ENCODE results near the gene GALNT10.

GALNT10 gene

DNA sequence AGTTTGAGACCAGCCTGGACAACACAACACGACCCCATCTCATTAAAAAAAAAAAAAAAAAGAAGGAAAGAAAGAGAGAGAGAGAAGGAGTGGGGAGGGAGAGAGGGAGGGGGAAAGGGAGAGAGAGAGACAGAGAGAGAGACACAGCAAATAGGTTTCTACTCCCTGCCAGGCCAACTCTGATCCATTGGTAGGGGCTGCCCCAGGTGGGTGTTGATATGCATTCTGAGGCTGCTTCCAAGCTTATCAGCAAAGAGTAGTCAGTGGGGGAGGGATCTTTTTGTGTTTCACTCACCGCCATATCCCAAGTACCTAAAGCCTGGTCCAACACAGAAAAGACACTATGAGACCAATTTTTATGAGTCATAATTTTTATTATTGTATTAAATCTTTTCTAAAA is 198.3 kb downstream of the GALNT10 start:
- DNase-seq, result no peak

DNA sequence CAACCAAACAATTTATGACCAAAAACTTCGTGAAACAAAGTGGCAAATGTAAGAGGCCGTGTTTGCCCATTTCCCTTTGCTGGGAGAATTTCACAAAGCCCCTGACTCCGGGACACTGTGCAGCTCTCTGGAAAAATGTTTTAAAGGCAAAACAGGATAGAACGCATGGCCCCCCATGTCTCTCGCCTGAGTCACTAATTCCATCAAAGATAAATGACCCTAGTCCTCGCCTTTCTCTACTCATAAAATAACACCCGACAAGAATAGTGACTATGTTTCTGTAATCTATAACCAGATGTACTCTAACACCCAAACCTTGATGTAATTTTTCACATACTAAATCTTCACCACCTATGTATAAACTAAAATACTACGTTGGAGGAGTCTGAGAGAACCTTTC is 199.6 kb downstream of the GALNT10 start:
- no peak for DNase-seq

DNA sequence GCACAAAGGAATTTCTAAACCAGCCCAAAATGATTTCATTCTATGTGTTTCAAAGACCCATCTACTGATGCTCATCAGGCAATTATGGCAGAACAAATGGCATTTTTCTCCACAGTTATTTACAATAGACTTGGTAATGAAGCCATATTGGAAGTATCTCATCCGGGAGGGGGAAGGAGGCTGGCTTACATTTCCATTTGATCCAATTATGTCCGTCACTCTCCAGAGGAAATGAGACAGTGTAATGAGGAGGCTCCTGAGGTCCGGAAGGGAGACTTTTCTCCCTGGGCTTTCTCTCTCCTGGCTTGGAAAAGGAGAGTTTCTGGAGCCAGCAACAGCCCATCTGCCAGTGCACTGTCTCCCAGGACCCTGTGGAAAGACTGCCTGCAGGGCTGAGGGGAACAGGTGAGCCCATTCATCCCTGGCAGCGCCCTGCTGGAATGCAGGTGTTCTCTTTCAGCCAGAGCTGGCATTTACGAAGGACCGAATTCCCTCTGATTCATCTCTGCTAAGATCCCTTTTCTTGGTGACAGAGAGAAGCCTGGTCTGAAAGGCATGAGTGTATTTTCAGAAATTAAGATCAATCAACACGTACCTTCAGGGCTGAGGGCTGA is 200.3 kb downstream of the GALNT10 start:
- no peak for DNase-seq

DNA sequence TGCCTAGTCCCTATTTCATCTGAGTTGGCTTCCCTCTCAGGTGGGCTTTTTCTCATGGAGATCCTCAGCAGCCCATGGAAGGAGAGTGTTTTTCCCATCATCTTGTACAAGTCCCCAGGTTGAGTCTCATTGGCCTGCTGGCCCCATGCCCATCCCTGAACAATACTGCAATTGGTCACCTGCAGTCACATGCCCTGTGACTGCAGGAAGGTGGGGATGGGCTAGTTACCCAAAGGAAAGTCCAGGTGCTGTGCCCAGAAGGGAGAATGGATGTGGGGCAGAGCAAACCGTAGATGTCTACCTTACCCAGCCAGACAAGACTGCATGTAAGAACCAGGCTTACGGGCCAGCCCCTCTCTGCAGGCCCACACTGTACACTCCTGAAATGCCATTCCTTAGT is 201.3 kb downstream of the GALNT10 start:
- no peak for DNase-seq

DNA sequence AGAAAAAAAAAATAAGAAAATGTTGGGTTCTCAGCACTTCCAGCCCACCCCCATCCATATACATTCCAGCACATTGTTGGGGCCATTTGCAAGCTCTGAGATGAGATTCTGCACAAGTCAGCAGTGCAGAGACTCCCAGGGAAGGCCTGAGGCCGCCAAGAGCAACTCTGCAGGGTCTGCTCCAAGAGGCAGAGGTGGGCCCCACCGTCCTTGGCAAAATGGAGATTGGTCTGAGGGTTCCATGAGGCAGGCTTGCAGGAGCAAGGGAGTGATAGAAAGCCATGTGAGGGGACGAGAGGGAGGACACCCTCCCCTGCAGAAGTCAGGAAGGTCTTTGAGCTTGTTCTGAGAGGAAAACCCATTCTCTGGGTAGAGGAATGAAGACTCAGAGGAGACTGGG is 203.3 kb downstream of the GALNT10 start:
- DNase-seq, result no peak

DNA sequence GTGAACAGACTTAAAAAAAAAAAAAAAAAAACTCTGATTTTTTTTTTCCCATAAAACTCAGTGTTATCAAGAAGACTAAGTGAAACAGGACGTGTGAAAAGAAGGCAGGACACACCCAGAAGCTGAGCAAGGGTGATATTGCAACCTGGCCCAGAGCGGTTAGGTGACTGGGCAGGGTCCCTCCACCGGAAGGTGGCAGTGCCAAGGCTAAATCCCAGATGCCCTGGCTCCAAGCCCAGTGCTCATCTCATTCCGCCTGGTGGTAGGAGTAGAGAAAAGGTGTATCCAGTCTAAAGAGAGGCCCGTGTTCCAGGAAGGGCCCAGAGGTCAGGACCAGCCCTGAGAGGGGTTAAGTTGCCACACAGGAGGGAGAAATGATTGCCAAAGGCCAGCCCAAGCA is 203.8 kb downstream of the GALNT10 start:
- no peak for DNase-seq

DNA sequence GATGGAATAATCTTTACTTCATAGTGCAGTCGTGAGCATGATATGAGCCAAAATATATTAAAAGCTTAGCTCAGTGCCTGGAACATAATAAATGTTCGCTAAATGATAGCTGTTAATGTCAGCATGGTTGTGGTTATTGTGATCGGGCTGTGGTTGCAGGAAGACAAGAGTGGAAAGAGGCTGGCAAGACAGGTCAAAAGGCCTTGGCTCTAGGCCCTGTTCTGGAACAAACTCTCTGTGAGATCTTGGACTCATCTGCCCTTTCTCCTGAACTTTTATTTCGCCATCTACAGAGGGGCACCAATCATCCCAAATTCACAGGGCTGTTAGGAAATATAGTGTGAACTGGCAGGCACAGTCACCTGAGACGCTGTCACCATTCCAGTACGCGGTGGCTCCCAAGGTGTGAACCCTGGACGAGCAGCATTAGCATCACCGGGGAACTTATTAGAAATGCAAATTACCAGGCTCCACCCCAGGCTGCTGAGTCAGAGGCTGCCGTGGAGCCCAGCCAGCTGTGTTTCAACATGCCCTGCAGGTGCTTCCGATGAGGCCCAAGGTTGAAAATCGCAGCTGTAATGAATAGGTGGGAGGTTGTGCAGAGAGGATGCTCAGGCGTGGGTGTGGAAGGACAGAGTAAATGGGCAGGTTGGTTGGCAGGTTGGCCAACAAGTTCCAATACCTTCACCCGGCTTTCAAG is 205.0 kb downstream of the GALNT10 start:
- no peak for DNase-seq

DNA sequence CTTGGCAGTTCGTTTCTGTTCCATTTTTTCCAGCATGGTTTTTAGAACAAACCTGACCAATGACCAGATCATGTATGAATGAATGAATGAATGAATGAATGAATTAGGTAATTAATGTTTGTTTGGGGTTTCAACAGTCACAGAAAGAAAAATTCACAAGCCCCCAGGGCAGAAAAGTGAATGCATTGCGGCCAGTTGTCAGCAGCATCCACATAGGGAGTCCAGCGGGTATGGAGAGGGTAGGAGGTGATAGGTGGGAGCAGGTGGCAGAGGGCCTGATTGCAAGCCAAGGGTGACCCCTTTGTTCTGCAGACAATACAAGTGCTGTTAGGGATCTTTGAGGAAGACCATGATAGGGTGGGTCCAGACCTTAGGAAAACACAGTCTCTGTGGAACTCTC is 205.6 kb downstream of the GALNT10 start:
- DNase-seq, result no peak

DNA sequence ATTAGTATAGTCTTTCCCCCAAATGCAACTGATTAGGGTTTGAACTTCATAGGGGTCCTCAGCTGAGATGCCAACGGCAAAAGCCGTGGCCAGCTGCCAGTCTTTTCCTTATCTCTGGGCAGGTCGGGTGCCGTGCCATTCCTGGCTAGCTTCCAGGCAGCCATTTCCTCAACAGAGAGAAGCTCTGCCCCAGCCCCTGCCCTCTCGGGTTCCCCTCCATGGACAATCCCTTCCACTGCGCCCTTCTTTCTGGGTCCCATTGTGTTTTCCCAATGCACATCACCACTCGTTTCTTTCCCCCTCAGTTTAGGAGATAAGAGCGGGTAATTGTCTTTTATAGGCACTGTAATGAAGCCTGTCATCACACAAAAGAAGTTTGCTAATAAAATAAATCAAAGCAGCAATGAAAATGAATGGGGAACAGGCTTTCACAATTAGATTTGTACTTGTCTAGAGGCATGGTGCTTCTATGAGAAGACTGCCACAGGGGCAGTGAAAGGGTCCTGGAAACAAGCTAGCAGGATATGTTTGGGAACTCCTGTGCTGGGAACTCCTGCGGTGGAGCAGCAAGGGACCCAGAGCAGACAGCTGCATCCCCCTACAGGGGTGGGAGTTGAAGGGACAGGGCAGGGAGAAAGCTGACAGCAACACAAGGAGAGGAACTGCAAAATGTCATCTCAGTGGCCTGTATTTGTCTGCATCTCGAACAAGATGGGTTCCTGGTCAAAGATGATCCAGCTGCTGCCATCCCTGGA is 207.3 kb downstream of the GALNT10 start:
- no peak for DNase-seq

DNA sequence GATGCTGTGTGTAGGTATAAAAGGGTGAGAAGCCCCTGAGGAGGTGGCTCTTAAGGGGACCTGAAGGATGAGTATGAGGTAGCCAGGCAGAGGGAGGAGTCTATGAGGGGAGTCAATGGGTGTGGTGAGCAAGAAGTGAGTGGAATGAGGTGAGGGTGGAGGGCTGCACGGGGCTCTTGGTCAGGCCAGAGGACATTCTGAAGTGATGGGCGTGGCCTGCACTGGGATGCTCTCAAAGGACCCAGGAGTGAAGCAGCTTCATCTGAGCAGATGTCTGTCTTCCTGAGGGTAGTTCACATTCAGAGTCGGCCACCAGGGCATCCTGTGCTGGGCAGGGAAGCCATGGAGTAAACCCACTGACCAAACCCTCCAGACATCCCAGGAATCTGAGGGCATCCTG is 210.1 kb downstream of the GALNT10 start:
- no peak for DNase-seq

DNA sequence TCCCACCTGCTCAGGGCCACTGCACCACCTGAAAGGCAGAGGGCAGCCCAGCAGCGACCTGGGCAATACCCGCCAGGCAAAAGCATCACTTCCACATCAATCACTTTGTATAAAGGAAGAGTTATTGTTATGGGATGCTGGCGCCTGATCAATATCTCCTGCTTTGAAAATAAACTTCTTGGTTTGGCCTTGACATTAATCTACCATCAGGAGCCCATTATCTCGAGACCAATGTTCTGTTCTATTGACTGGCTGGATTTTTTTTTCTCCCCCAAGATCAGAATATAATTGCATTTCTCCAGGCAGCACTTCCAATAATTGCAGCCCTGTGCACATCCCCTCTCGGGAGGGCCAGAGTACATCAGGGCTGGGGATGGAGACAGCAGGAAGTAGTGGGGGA is 210.8 kb downstream of the GALNT10 start:
- no peak for DNase-seq

DNA sequence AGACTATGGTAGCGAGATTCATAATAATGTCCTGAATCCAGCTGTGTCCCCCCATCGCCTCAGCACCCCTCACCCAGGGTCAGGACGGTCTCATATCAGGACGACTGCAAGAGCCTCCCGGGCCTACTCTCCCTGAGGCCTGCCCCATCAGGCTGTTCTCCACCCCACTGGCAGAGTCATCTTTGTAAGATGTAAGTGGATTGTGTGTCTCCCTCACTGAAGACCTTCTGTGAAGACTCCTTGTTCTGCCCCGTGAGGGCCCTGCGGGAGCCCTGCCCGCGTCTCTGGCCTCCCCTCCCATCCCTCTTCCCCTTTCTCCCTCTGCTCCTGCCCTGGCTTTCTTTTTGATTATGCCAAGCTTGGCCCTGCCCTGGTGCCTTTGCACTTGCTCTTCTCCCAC is 211.4 kb downstream of the GALNT10 start:
- no peak for DNase-seq

DNA sequence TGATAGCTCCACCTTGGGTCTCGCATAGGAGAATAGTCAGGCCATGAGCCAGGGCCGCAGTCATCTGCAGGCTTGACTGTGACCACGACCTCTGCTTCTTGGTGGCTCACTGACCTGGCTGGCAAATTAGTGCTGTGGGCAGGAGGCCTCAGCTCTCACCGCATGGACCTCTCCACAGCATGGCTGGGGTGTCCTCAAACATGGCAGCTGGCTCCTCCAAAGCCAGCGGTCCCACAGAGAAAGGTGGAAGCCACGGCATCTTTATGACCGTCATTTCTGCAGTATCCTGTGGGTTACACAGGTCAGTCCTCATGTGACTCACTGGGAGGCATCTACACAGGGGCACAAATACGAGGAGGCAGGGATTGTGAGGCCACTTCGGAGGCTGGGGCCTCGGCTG is 212.1 kb downstream of the GALNT10 start:
- DNase-seq, result no peak

DNA sequence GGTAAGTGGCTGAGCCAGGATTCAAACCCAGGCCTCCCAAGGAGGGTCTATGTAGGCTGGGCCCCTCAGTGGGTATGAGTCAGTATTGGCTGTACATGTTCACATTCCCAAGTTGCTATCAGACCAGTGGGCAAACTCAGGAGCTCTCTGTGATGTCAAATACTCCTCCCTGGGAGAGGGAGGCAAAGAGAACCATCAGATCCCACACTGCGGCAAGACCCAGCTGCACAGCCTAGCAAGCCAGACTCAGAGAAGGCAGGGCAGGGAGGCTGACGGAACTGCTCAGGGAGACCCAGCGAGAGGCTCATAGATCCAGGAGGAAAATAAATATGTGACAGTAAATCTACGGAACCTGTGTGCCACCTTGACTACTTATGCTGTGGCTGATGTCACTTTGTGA is 212.7 kb downstream of the GALNT10 start:
- DNase-seq, result no peak

DNA sequence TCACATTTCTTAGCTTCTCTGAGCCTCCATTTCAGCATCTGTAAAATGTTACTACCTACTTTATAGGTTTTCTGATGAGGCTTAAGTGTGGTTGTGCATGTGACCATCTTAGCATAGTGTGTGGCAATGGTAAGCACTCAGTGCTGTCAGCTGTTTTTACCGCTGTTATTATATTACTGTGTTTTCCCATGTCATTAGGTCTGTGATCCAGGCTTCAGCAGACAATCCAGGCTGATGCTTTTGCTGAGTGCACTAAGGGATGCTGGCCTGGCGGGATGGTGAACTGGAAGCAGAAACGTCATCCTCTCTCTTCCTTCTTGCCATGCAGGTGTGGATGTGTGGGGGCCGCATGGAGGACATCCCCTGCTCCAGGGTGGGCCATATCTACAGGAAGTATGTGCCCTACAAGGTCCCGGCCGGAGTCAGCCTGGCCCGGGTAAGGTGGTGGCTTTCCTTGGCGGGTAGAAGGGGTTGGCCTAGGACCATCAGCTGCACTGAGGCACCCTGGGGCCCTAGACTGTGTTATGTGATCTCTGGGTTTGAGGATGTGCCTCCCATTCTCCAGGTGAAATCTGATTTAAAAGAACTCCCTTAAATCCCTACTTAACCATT is 213.3 kb downstream of the GALNT10 start:
- DNase-seq, result no peak

DNA sequence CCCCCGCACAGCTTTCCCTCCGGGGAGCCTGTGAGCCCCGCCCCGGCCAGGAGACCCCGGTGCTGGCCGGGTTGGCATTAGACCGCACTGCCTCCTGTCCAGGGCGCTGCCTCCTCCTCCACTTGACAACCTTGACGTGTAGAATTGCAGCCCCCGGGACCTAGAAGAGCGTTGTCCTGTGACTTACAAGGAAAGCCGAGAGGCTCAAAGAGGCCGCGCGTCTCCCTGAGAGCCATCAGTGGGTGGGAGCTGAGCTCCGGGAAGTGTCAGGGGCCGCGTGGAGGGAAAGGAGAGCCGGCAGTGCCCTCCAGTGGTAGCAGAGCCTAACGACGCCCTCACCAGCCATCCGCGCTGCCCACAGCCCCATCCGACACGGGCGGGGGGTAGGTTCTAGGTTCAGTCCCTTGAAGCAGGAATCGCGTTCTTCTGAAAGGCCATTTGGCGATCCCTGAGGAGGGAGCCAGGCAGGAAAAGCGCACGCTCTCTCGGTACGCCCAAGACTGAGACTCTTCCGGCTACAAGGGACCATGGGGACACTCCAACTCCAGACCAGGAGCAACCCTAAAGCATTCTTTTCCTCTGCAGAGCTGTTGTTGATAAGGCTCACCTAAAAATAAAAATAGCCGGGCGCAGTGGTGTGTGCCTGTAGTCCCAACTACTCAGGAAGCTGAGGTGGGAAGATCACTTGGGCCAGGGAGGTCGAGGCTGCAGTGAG is 214.7 kb downstream of the GALNT10 start:
- peak; percentile 57 for DNase-seq

DNA sequence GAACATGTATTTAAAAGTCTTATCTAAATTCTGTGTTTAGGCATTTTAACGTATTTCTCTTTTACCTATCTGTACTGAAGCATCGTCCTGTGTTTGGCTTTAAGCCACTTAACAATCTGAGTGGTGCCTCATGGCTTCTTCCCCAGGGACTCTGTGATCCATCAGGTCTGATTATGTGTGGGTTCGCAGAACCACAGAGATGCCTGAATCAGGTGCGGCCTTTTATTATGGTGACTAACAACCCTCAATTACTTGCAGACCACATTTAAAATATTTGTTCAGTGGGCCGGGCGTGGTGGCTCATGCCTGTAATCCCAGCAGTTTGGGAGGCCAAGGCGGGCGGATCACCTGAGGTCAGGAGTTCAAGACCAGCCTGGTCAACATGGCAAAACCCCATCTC is 215.7 kb downstream of the GALNT10 start:
- no peak for DNase-seq

DNA sequence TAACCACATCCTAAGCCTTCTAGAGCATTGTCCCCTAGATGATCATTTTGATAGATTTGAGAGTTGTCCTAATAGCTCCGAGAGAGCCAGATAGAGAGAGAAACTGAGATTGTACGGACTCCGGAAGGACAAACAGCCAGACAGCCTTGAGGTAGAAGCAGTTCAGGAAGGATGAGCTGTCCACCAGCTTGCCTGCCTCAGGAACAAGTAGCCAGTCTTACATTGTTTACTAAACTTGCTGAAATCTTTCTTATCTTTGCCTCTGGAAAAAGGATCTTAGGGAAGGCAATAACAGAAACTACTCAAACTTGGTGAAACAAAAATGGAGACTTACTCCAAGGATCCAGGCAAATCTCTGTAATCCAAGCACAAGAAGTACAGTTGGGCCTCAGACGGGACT is 216.3 kb downstream of the GALNT10 start:
- no peak for DNase-seq

DNA sequence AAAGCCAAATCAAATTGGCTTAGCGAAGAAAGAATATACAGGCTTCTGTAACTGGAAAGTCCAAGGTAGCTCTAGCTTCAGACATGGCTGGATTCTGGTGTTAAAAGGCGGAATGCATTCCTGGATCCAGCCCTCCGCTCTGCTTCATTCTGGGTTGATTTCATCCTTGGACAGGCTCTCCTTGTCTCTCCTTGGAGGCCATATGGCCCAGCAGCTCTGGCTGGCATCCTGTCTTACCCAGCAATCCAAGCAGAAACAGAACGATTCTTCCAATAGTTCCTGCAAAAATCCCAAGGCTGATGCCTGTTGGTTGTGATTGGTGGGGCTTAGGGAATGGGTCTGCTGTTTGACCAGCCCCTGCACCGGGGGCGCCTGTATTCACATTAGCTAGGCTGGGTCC is 218.3 kb downstream of the GALNT10 start:
- DNase-seq, result no peak

DNA sequence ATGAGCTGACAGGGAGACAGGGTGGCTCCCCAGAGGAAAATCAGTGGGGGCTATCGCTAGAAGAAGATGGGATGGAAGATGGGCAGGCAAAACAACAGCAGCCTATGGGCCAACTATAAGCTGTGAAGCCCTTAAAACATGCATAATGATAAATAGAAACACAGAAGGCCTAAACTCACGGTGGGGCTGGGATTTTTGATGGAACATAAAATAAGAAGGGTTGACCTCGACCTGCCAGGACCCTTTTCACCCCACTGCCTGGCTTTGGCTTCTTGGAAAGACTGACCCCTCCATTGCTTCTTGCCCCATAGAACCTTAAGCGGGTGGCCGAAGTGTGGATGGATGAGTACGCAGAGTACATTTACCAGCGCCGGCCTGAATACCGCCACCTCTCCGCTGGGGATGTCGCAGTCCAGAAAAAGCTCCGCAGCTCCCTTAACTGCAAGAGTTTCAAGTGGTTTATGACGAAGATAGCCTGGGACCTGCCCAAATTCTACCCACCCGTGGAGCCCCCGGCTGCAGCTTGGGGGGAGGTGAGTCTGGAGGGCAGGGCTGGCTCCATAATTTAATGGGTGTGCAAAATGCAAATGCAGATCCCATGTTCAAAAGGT is 218.8 kb downstream of the GALNT10 start:
- DNase-seq, result no peak

DNA sequence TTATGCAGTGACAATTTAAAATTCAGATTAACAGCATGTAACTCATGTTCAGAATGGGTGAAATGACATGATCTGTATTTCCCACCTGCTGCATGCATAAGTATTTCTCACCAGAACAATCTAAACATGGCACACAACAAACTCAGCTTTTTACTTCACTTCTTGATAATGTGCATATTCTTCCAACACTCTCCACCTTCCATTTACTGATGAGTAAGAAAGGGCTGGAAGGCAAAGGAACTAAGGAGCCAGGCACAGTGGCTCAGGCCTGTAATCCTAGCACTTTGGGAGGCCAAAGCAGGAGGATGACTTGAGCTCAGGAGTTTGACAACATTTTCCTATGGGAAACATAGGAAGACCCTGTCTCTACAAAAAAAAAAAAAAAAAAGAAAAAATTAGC is 219.5 kb downstream of the GALNT10 start:
- DNase-seq, result no peak

DNA sequence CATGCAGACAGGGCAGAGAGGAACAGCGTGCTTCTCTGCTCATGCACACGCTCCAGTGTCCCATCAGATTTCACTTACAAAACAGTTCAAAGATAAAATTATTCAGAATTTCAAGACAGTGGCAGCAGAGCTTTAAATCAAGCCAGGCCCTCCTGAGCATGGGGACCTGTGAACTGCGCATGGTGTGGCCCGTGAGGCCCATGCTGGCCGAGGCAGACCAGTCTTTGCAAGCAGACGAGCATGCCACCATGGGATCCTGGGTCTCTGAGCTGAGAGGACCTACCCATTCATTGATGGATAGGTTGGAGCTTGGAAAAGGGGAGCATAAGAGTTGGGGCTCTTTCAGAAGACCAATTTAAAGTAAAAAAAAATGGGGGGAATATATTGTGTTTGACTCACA is 220.3 kb downstream of the GALNT10 start:
- DNase-seq, result no peak

DNA sequence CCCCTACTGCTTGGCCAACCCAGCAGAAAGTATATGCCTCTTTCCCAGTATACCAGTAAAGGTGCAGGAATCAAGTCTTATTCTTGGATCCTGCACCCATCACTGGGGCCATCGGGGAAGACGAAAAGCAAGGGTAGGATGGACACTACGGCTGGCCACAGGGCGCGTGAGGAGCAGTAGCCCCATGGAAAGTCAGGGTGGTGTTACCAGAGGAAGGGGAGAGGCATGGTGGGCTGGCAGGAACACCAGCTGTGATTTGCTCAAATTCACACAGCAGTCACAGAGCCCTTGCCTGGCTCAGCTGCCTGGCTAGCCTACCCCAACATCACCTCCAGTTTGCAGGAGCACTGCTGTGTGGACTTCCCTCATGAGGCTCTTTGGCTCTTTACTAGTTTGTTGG is 220.8 kb downstream of the GALNT10 start:
- DNase-seq, result no peak
